Large intestine (tissue), 3 donors: ENCODE results near the gene CFAP61. TPM values are rescaled to one million over a fixed set of nuclear protein-coding genes. Genes with fewer than 3 reads are reported as not detected.
"Not testable (repeated sequence)": the region's sequence is repeated elsewhere in the genome, so short reads cannot be mapped to it uniquely, and the experiment has no call there.

Source experiments
- DNase-seq, 2 donors: peaks; one replicate each; pipeline versions ENCODE4 v3.0.0 to v3.0.0-alpha.2; 2013
- H3K27ac ChIP-seq: one replicate; pipeline ENCODE4 v1.5.1; 2013; ENCODE audit warnings: low read length
- H3K27me3 ChIP-seq: 2 replicates; pipeline ENCODE4 v1.6.1; 2013; ENCODE audit warnings: low read length; ENCODE audit not compliant: control insufficient read depth, insufficient read depth
- H3K36me3 ChIP-seq: 2 replicates; pipeline ENCODE4 v1.6.1; 2013; ENCODE audit warnings: low read length; ENCODE audit not compliant: control insufficient read depth, insufficient read depth
- H3K4me1 ChIP-seq: one replicate; pipeline ENCODE4 v1.6.1; 2013; ENCODE audit warnings: low read length; ENCODE audit not compliant: control insufficient read depth, insufficient read depth
- H3K4me3 ChIP-seq: one replicate; pipeline ENCODE4 v1.5.1; 2013; ENCODE audit warnings: low read length
- H3K9me3 ChIP-seq: one replicate; pipeline ENCODE4 v1.6.1; 2013; ENCODE audit warnings: mild to moderate bottlenecking, low read depth, low read length, moderate library complexity; ENCODE audit not compliant: control insufficient read depth
- whole genome bisulfite sequencing: methylation state at CpG from one replicate; pipeline ENCODE4 v1.1.5; 2013; ENCODE audit warnings: low lambda C conversion rate; ENCODE audit not compliant: insufficient coverage; 5-methylcytosine and 5-hydroxymethylcytosine counted together
- polyA plus RNA-seq: library from polyadenylated mRNA; unstranded; fragments of 120-200 nt; gene quantifications from one replicate; pipeline ENCODE4 v1.2.1, GENCODE V29; 2013

CFAP61 gene
- polyA plus RNA-seq, 1 donor = 0.36 TPM

GRCh38 chr20:20227013-20227571 is 174.8 kb downstream of the CFAP61 start:
- no peak overlapping the region for H3K27ac ChIP-seq
- H3K27me3 ChIP-seq = no peaks in the 10 kb centered on the region
- WGBS = no CpG with 5 or more reads among the region's 2 CpGs
- no peak for DNase-seq
- H3K36me3 ChIP-seq = no peaks in the 10 kb centered on the region
- no peak overlapping the region for H3K4me3 ChIP-seq
- H3K4me1 ChIP-seq = no peaks in the 10 kb centered on the region
- no peaks in the 10 kb centered on the region for H3K9me3 ChIP-seq

DNA sequence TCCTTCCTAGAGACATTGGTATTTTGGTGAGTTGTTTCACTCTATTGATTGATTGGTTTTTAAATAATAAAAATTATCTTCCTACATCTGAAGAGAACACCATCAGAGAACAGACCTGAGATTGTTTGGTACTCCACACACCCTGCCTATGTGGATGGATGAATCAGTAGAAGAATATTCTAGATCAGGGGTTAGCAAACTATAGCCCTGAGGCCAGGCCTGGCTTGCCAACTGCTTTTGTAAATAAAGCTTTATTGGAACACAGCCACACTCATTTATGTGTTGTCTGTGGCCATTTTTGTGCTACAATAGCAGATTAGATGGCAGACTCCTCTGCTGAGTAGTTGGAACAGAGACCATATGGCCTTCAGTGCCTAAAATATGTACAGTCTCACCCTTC is 176.0 kb downstream of the CFAP61 start:
- H3K27ac ChIP-seq = no peak overlapping the region
- H3K36me3 ChIP-seq = no peaks in the 10 kb centered on the region
- no peaks in the 10 kb centered on the region for H3K9me3 ChIP-seq
- DNase-seq = no peak
- H3K4me1 ChIP-seq = no peaks in the 10 kb centered on the region
- H3K4me3 ChIP-seq = no peak overlapping the region
- H3K27me3 ChIP-seq = no peaks in the 10 kb centered on the region

- 80% methylated on average over 1 of the region's 5 CpGs for WGBS
Measured at GRCh38 chr20:20229595-20229994, 177.3 kb downstream of the CFAP61 start.

DNA sequence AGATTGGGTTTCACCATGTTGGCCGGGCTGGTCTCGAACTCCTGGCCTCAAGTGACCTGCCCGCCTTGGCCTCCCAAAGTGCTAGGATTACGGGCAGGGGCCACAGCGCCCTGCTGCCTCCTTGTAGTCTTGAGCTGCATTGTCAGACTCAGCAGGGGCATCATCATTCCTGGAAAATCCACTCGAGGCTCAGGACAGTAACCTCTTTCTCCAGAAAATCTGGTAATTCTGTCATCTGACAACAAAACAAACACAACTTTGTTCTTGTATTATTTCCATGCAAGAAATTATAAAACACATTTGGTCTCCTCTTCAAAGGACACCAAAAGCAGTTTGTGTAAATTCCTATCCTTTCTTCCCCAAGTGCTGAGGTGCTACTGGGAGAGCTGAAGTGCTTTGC is 178.4 kb downstream of the CFAP61 start:
- Histone ChIP-seq H3K4me3 (no peak overlapping the region), H3K9me3 (no peaks in the 10 kb centered on the region), H3K36me3 (no peaks in the 10 kb centered on the region), H3K27me3 (no peaks in the 10 kb centered on the region), H3K27ac (no peak overlapping the region), H3K4me1 (no peaks in the 10 kb centered on the region)
- no peak for DNase-seq
- WGBS = 100% methylated on average over 1 of the region's 6 CpGs

More at GRCh38 chr20:20229595-20229994, 177.3 kb downstream of the CFAP61 start:
- Histone ChIP-seq H3K4me1 (no peaks in the 10 kb centered on the region), H3K36me3 (no peaks in the 10 kb centered on the region), H3K27ac (no peak overlapping the region), H3K27me3 (no peaks in the 10 kb centered on the region), H3K4me3 (no peak overlapping the region), H3K9me3 (no peaks in the 10 kb centered on the region)
- no peak for DNase-seq

DNA sequence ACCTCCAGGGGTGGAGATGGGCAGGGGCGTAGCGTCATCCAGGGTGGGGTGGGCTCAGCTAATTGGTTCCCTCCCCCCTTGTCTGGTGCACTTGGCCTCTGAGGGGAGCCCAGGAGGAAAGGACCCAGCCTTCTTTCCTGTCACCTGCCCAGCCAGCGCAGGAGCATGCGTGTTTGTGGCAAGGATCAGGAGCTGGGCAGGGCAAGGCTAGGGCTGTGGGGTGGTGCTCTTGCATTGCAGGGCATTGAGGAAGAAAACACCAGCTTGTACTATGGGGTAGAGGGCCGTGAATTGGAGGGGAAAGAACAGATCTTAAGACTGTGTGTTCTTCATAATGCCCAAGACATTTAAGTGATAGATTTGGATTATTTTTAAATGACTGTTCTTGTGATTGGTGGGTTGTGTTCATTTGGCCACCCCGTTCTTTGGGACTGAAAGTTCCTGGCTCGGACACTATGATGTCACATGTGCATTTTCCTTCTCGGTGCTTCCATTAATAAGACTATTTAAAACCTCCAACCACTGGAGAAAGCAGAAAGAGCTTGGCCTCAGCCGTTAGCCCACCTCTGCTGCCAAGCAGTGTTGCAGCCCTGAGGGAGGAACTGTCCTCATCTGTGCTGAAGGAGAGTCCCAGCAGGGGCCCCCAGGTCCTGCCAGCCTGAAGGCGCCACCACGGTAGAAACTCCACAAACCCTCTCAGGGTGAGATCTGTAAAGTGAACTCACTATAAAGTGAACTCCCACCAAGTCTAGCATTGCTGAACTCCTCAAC is 179.4 kb downstream of the CFAP61 start:
- DNase-seq = no peak
- no peaks in the 10 kb centered on the region for H3K9me3 ChIP-seq
- H3K4me1 ChIP-seq = no peaks in the 10 kb centered on the region
- no peak overlapping the region for H3K27ac ChIP-seq
- H3K4me3 ChIP-seq = no peak overlapping the region
- WGBS = 71% methylated on average over 2 of the region's 11 CpGs
- no peaks in the 10 kb centered on the region for H3K27me3 ChIP-seq
- no peaks in the 10 kb centered on the region for H3K36me3 ChIP-seq

GRCh38 chr20:20233041-20233514 is 180.7 kb downstream of the CFAP61 start:
- H3K9me3 ChIP-seq = no peaks in the 10 kb centered on the region
- no CpG with 5 or more reads among the region's 19 CpGs for WGBS

DNA sequence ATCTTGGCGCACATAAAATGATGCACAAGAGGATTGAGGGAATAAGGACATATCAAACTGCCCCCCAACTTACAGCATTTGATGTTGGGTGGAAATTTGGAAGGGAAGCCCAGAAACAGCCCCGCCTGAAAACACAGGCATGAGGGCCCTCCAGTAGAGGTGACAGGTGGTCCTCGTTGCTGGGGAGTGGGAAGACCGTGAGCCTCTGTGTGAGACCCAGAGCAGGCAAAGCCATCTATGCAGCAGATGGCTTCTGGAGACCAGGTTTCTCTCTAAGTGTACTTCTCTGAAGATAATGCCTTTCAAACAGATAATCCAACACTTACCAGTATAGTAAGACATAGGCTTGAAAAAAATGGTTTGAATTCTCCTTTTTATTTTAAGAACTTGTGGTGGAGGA is 183.3 kb downstream of the CFAP61 start:
- Histone ChIP-seq H3K27me3 (no peaks in the 10 kb centered on the region), H3K4me3 (no peak overlapping the region), H3K9me3 (no peaks in the 10 kb centered on the region), H3K36me3 (no peaks in the 10 kb centered on the region), H3K4me1 (no peaks in the 10 kb centered on the region), H3K27ac (no peak overlapping the region)
- DNase-seq = no peak
- WGBS = no CpG with 5 or more reads among the region's 4 CpGs

More at GRCh38 chr20:20233041-20233514, 180.7 kb downstream of the CFAP61 start:
- H3K4me1 ChIP-seq = no peaks in the 10 kb centered on the region
- no peak overlapping the region for H3K4me3 ChIP-seq
- H3K27me3 ChIP-seq = no peaks in the 10 kb centered on the region
- DNase-seq = no peak
- H3K27ac ChIP-seq = no peak overlapping the region
- no peaks in the 10 kb centered on the region for H3K36me3 ChIP-seq

DNA sequence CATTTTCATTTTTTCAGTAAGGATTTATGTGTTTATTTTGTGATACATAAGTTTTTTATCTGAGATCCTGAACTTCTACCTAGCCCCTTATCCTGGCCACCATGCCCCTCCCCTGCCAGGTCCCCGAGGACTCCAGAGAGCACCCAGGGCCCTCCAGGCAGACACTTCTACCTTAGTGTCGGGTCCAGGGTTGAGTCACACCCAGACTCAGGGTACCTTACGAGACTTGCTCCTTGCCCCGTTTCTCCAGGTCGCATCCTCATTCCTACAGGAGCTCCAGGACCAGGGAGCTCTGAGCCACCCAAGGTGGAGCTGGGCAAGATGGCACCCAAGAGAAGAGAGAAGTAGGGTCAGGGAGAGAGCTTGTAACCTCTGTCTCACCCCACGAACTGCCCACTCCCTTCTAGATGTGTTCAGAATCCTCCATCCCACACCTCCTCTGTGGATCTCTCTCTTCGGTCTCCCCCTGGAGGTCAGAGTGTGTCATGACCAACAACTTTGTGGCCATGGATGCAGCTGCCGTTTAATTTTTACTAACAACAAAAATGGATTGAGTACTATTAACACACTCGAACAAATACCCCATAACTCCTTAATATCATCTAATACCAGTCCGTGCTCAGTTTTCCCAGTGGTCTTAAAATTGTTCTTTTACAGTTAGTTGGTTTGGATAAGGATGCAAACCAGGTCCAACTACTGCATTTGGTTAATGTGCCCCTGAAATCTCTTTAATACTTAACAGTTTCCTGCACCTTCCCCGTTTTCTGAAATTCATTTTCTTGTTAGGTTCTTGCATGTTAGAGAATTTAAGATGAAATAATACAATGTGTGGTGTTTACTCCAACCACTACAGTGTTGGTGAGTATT is 185.0 kb downstream of the CFAP61 start:
- H3K27me3 ChIP-seq = no peaks in the 10 kb centered on the region
- H3K9me3 ChIP-seq = no peaks in the 10 kb centered on the region
- H3K27ac ChIP-seq = no peak overlapping the region
- H3K36me3 ChIP-seq = no peaks in the 10 kb centered on the region
- H3K4me3 ChIP-seq = no peak overlapping the region
- DNase-seq = peak in 1 of 2 donors; percentile 15
- H3K4me1 ChIP-seq = no peaks in the 10 kb centered on the region
- WGBS = 8% methylated on average over 2 of the region's 11 CpGs

DNA sequence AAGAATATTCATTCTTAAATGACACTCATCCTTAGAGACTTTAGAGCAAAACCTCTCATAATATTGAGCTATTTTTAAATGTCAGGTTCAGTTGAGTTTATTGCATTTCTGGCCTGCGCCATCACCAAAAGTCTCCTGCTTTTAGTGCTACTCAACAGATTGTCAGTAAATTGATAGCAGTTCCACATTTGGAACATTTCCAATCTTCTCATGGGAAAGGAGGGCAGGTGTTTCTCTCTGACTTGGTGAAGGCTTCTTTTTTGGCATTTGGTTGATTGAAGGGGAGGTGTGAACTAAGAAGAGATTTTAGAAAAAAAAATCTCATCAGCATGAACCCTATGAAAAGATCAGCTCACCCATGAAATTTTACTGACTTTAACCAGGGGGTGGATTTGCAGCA is 189.6 kb downstream of the CFAP61 start:
- no peak for DNase-seq

GRCh38 chr20:20244384-20244783 is 192.1 kb downstream of the CFAP61 start:
- H3K9me3 ChIP-seq, H3K4me3 ChIP-seq, H3K27ac ChIP-seq, H3K36me3 ChIP-seq, DNase-seq, H3K27me3 ChIP-seq, H3K4me1 ChIP-seq: not testable (repeated sequence)
- WGBS = 90% methylated on average over 1 of the region's 1 CpG

More for the DNA sequence above, 189.6 kb downstream of the CFAP61 start:
- Histone ChIP-seq H3K4me1 (no peaks in the 10 kb centered on the region), H3K36me3 (no peaks in the 10 kb centered on the region), H3K4me3 (no peak overlapping the region), H3K27ac (no peak overlapping the region), H3K27me3 (no peaks in the 10 kb centered on the region), H3K9me3 (no peaks in the 10 kb centered on the region)
- WGBS = no CpG with 5 or more reads among the region's 1 CpG
